Glutamatergic neuron (in vitro differentiated cells): ENCODE measurements around the gene ITPRID2. TPM values are rescaled to one million over a fixed set of nuclear protein-coding genes. Genes with fewer than 3 reads are reported as not detected.

ENCODE experiments used
- DNase-seq: peaks from one replicate; pipeline ENCODE4 v3.0.0; 2022
- H3K27ac Mint-ChIP-seq: one replicate; pipeline ENCODE4 v1.8.0; 2020; ENCODE audit warnings: mild to moderate bottlenecking, mixed read lengths, inconsistent platforms; ENCODE audit not compliant: unreplicated experiment
- H3K27me3 Mint-ChIP-seq: one replicate; pipeline ENCODE4 v1.8.0; 2020; ENCODE audit warnings: mild to moderate bottlenecking, moderate library complexity, mixed read lengths, inconsistent platforms; ENCODE audit not compliant: unreplicated experiment
- H3K36me3 Mint-ChIP-seq: one replicate; pipeline ENCODE4 v1.8.0; 2020; ENCODE audit warnings: mild to moderate bottlenecking, mixed read lengths, inconsistent platforms; ENCODE audit not compliant: unreplicated experiment
- H3K4me1 Mint-ChIP-seq: one replicate; pipeline ENCODE4 v1.8.0; 2020; ENCODE audit warnings: mild to moderate bottlenecking, low read depth, mixed read lengths, inconsistent platforms; ENCODE audit not compliant: unreplicated experiment
- H3K4me3 Mint-ChIP-seq: one replicate; pipeline ENCODE4 v1.8.0; 2020; ENCODE audit warnings: mild to moderate bottlenecking, mixed read lengths, inconsistent platforms; ENCODE audit not compliant: unreplicated experiment
- H3K9me3 Mint-ChIP-seq: one replicate; pipeline ENCODE4 v1.8.0; 2020; ENCODE audit warnings: mild to moderate bottlenecking, moderate library complexity, mixed read lengths, inconsistent platforms; ENCODE audit not compliant: unreplicated experiment
- CTCF ChIP-seq: fragments of 200-600 bp; sonication (generic); IDR thresholded peaks from one replicate; pipeline ENCODE4 v1.5.0; 2021; ENCODE audit not compliant: partially characterized antibody, unreplicated experiment
- total RNA-seq: library from RNA; stranded (reverse); fragmentation: NEBNext Ultra II Directional; extraction: Animal tissue kit (Norgen Biotek cat#: 25700); gene quantifications from one replicate; pipeline ENCODE4 v1.2.1, GENCODE V29; 2021; ENCODE audit not compliant: unreplicated experiment

The ITPRID2 gene
- total RNA-seq, 1 donor from 2014 or later = 32.8 TPM

- Mint-ChIP-seq H3K4me1 (no peaks in the 10 kb centered on the region), H3K27ac (no peak overlapping the region), H3K9me3 (no peaks in the 10 kb centered on the region), H3K4me3 (no peak overlapping the region), H3K27me3 (peaks cover 5% of the 10 kb centered on the region), H3K36me3 (no peaks in the 10 kb centered on the region)
- no peak for DNase-seq
- TF ChIP-seq CTCF = no peak
Measured at GRCh38 chr2:181970160-181970794, 78.7 kb downstream of the ITPRID2 start.

DNA sequence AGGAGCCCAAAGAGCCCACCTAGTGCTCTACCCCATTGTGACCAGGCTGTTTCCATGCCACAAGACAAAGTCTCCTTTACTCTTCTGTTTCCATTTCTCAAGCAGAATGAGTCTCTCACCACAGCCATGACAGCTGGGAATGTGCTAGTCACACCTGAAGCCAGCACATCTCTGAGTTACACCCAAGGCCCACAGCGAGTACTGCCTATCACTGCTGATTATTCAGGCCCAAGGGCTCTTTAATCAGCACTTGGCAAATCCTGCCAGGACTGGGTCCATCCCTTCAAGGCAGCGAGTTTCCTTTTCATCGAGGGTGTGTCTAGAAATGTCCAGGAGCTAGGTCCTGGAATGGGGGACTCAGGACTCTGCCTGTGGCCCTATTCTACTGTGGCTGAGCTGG is 79.5 kb downstream of the ITPRID2 start:
- DNase-seq = no peak
- no peak overlapping the region for H3K4me3 Mint-ChIP-seq
- no peak overlapping the region for H3K27ac Mint-ChIP-seq
- no peak for TF ChIP-seq CTCF
- peaks cover 5% of the 10 kb centered on the region for H3K27me3 Mint-ChIP-seq
- H3K9me3 Mint-ChIP-seq = no peaks in the 10 kb centered on the region
- H3K36me3 Mint-ChIP-seq = no peaks in the 10 kb centered on the region
- H3K4me1 Mint-ChIP-seq = no peaks in the 10 kb centered on the region

DNA sequence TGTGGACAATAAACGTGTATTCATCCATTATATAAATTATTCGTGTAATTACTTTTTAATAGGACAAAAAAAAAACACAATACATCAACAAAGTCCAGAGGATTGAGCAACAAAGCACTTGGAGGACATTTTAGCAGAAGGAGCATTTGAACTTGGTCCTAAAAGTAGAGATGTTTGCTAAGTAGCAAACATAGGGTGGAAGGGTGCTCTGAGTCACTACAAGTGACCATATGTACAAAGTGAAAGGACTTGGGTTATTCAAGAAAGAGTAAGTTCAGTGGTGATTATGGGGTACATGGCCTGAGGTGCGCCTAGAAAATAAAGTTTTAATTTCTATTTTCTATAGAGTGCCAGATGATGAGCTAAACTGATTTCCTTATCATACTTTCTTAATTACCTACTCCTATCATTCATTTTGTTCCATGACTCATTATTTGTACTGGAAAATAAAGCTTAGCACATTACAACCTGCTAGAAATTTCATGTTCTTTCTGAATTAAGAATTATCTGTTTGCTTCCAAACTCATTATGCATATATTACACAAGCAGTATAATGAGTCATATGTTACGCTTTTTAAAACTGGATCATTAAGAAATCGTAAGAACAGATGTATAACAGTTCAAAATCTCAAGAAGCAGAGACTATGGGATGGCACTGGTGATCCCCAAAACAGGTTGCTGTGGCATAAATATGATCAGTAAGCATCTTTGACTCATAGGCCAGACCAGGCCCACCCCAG is 81.1 kb downstream of the ITPRID2 start:
- no peak for DNase-seq
- H3K4me1 Mint-ChIP-seq = no peaks in the 10 kb centered on the region
- no peak overlapping the region for H3K4me3 Mint-ChIP-seq
- peaks cover 4% of the 10 kb centered on the region for H3K27me3 Mint-ChIP-seq
- H3K27ac Mint-ChIP-seq = no peak overlapping the region
- no peak for TF ChIP-seq CTCF
- H3K9me3 Mint-ChIP-seq = no peaks in the 10 kb centered on the region
- H3K36me3 Mint-ChIP-seq = no peaks in the 10 kb centered on the region

DNA sequence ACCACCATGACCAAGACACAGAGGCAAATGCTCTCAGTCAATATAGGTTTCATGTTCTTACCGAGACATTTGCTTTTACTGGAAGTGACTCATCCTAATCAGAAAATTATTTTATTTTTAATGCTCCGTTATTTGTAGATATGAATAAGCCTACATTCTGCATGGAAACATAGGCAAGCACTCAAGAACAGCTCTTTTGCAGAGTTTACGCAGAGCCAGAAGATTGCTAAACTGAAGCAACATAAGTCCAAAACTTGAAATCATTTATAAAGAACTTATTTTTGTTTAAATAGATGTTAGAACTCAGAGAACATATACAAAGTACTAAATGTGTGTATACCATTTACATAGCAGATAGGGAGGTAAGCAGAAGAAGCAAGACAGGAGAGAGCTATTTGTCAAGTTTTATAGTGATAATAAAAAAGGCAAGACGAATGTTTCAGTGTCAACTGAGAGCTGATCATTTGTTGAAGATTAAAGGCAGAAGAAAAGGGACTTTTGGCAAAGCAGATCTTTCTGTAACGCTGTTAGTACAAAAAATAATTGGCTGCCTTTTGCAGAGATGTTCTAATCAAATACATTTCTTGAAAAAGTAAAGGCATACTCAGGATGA is 81.7 kb downstream of the ITPRID2 start:
- no peak overlapping the region for H3K27ac Mint-ChIP-seq
- no peaks in the 10 kb centered on the region for H3K36me3 Mint-ChIP-seq
- peaks cover 3% of the 10 kb centered on the region for H3K27me3 Mint-ChIP-seq
- no peak for TF ChIP-seq CTCF
- H3K9me3 Mint-ChIP-seq = no peaks in the 10 kb centered on the region
- DNase-seq = no peak
- no peaks in the 10 kb centered on the region for H3K4me1 Mint-ChIP-seq
- H3K4me3 Mint-ChIP-seq = no peak overlapping the region
